ENCODE results near the gene CSKMT.
A peak's percentile ranks its signal among the peaks of the same experiment; 100 is the strongest.
"Not testable (repeated sequence)": the region's sequence is repeated elsewhere in the genome, so short reads cannot be mapped to it uniquely, and the experiment has no call there.

CSKMT gene

DNA sequence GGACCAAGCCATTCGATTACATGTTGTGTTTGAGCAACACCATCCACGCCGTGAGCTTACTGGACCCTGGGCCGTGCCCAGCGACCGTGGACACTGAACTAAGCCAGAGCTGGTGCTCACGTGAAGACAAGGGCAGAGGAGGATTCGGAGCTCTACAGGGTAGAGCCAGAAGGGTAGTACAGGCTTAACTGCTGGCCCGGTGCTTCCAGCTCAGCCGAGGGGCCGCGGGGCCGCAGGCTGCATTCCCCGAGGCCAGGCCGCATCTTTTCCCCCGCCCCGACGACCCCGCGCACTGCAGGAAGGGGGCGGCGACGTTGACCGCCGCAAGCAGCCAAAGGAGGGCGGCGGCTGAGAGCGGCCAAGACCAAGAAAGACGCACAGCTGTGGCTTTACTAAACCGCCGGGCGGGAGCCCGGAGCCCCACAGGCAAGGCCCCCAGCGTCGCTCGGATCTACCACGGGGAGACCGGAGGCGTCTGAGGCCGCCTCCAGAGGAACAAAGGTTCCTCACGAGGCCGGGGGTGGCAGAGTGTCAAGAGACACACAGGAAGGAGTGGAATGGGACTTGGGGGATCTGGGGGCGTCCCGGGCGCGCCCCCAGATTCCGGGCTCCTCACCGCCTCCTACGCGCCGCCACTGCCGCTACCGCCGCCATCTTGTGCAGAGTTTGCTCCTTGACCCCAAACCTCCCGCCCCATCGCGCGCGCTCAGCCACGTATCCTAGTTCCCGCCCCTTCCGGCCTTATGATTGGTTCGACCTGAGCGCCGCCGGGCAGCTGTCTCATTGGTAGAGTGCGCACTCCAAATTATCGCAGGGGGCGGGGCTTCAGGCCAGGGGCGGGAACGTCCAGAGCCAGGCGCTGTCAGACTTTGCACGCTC is 18.9 kb upstream of the CSKMT start, which contains the start of gene GANAB:
Gene GANAB, minus strand, starts transcription at position 668 of the 879 bp plus-strand sequence. Its CDS starts 14 bp downstream, at position 654.
- H3K4me3 ChIP-seq (ENCODE audit: low read depth, low read length): peak within 1 kb of the TSS; percentile 95
- H3K9ac ChIP-seq (ENCODE audit: low read depth, low read length): peak within 1 kb of the TSS; percentile 98
- no peaks in the 10 kb centered on the region for H3K4me1 ChIP-seq (ENCODE audit: control insufficient read depth, insufficient read depth, low read length)
- peaks cover 32% of the 10 kb centered on the region for H3K36me3 ChIP-seq (ENCODE audit: control insufficient read depth, insufficient read depth, low read length)
- H3K9me3 ChIP-seq (ENCODE audit: control insufficient read depth, insufficient read depth, low read length): no peaks in the 10 kb centered on the region
- no peaks in the 10 kb centered on the region for H3K27me3 ChIP-seq (ENCODE audit: control insufficient read depth, insufficient read depth, low read length)

DNA sequence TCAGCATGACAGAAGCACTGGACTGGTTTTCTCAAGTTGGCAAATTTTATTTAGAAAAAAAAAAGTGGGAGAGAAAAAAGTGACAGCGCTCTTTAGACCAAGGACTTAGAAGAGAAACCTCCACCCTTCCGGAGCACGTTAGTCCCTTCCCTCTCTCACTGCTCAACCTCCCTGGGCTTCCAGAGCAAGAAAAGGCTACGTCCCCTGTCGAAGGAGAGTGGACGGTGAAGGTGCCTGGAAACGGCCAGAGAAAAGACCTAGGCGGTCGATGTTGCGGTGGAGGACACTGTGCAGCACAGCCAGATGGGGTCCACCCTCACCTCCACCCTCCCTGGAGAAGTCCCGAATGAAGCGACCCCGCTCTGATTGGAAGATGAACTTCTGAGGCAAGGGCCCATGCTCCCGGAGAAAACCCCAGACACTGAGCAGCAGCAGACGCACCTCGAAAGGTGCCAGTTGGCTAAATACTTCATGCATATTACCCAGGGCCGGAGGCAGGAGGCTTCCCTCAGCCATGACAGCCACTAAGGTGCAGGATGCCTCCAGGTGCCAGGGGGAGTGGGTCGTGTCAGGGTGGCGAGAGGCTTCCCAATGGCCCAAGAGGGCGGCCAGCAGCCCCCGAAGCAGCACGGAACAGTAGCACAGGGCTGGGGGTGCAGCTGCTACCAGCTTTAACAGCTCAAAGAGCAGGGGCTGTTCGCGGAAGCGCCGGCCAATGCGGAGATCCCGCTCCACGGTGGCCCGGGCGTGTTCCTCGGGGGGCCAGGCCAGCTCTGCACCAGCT is 18.1 kb upstream of the CSKMT start:
- no peaks in the 10 kb centered on the region for H3K27me3 ChIP-seq (ENCODE audit: control insufficient read depth, insufficient read depth, low read length)
- peak overlapping the region; percentile 22 for H3K4me3 ChIP-seq (ENCODE audit: low read depth, low read length)
- H3K9me3 ChIP-seq (ENCODE audit: control insufficient read depth, insufficient read depth, low read length): no peaks in the 10 kb centered on the region
- H3K36me3 ChIP-seq (ENCODE audit: control insufficient read depth, insufficient read depth, low read length): peaks cover 32% of the 10 kb centered on the region
- no peak overlapping the region for H3K9ac ChIP-seq (ENCODE audit: low read depth, low read length)
- no peaks in the 10 kb centered on the region for H3K4me1 ChIP-seq (ENCODE audit: control insufficient read depth, insufficient read depth, low read length)

DNA sequence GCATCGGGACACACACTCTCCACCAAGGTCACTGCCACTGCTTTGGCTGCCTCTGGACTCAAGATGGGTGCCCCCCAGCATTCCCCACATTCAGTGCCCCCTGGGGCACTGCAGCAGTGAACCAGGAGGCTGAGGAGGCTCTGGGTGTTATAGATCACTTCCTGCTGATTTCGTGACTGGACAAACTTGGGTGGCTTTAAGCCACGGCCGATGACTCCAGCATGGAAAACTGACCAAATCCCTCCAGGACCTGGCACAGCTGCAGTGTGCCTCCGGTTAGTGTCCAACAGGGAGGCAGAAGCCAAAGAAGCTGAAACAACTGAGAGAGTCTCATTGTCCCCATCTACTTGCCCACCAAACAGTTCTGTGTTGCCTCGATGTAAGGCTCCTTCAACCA is 17.5 kb upstream of the CSKMT start:
- no peak overlapping the region for H3K4me3 ChIP-seq (ENCODE audit: low read depth, low read length)
- no peaks in the 10 kb centered on the region for H3K27me3 ChIP-seq (ENCODE audit: control insufficient read depth, insufficient read depth, low read length)
- no peaks in the 10 kb centered on the region for H3K9me3 ChIP-seq (ENCODE audit: control insufficient read depth, insufficient read depth, low read length)
- H3K9ac ChIP-seq (ENCODE audit: low read depth, low read length): no peak overlapping the region
- peaks cover 32% of the 10 kb centered on the region for H3K36me3 ChIP-seq (ENCODE audit: control insufficient read depth, insufficient read depth, low read length)
- no peaks in the 10 kb centered on the region for H3K4me1 ChIP-seq (ENCODE audit: control insufficient read depth, insufficient read depth, low read length)

DNA sequence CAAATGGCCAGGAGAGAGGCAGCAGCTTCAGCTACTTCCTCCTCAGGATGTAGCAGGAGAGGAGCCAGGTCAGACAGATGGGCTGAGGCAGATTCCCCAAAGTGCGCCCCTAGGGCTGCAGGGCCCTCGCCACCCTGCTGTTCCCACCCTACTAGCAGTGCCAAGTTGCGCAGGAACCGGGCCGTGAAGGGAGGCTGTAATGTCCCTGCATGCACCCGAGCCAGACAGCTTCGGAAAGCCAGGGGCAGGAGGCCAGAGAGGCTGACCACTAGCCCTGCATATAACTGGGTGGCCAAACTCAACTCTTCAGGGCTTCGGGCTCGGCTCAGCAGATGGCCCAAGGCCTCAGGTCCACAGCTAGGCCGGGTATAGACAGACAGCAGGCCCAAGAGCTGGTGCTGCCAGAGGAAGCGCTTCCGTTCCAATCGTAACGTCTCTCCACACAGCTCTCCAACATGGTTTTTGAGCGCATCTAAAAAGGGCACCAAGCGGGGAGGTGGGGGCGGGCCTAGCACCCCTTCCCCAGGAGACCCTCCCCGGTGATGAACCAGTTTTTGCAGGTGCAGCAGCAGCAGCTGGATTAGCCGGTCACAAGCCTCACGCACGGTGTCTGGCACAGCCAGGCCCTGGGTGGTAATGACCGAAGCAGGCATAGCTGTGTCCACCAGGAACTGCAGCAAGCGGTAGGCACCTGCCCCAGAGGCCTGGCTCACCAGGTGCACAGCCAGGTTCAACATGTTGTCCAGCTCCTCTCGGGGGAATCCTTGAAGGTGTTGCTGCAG is 16.7 kb upstream of the CSKMT start:
- Histone ChIP-seq H3K4me3 (ENCODE audit: low read depth, low read length) (no peak overlapping the region), H3K9ac (ENCODE audit: low read depth, low read length) (no peak overlapping the region), H3K4me1 (ENCODE audit: control insufficient read depth, insufficient read depth, low read length) (no peaks in the 10 kb centered on the region), H3K27me3 (ENCODE audit: control insufficient read depth, insufficient read depth, low read length) (no peaks in the 10 kb centered on the region), H3K36me3 (ENCODE audit: control insufficient read depth, insufficient read depth, low read length) (peaks cover 29% of the 10 kb centered on the region), H3K9me3 (ENCODE audit: control insufficient read depth, insufficient read depth, low read length) (no peaks in the 10 kb centered on the region)

DNA sequence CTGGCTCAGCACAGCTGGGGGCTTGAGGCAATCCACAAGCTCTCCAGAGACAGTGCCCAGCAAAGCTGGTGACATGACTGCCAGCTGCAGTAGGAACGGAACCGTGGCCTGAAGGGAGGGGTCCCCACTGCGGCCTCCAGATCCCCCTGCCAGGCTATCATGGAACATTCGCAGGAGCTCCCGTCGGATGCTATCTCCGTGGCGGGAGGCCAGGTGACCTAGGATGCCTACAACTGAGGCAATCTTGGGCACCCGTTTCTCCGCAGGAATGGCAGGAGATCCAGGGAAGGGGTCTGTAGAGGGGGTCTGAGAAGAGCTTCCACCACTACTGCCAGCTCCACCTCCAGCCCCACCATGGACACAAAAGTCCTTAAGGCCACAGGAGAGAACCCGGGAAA is 16.1 kb upstream of the CSKMT start:
- Histone ChIP-seq H3K4me3 (ENCODE audit: low read depth, low read length) (no peak overlapping the region), H3K9ac (ENCODE audit: low read depth, low read length) (no peak overlapping the region), H3K9me3 (ENCODE audit: control insufficient read depth, insufficient read depth, low read length) (no peaks in the 10 kb centered on the region), H3K4me1 (ENCODE audit: control insufficient read depth, insufficient read depth, low read length) (no peaks in the 10 kb centered on the region), H3K27me3 (ENCODE audit: control insufficient read depth, insufficient read depth, low read length) (no peaks in the 10 kb centered on the region), H3K36me3 (ENCODE audit: control insufficient read depth, insufficient read depth, low read length) (peaks cover 29% of the 10 kb centered on the region)

DNA sequence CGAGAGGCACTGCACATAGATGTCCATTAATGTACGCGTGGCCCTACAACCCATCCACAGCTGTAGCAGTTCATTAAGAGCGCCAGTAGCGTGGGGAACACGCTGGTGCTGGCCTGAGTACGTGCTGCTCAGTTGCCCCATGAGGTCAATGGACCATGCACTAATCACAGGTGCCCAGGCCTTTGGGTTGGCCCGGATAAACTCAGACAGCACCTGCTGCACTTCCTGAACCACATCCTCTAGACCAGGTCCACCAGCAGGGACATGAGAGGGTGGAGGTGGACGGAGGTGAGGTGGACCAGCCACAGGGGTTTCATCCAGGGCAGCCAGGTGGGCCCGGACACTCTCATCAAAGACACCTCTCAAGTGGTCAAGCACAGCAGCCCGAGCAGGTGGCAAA is 15.6 kb upstream of the CSKMT start:
- Histone ChIP-seq H3K9me3 (ENCODE audit: control insufficient read depth, insufficient read depth, low read length) (no peaks in the 10 kb centered on the region), H3K36me3 (ENCODE audit: control insufficient read depth, insufficient read depth, low read length) (peaks cover 26% of the 10 kb centered on the region), H3K4me1 (ENCODE audit: control insufficient read depth, insufficient read depth, low read length) (no peaks in the 10 kb centered on the region), H3K9ac (ENCODE audit: low read depth, low read length) (no peak overlapping the region), H3K27me3 (ENCODE audit: control insufficient read depth, insufficient read depth, low read length) (no peaks in the 10 kb centered on the region), H3K4me3 (ENCODE audit: low read depth, low read length) (no peak overlapping the region)

DNA sequence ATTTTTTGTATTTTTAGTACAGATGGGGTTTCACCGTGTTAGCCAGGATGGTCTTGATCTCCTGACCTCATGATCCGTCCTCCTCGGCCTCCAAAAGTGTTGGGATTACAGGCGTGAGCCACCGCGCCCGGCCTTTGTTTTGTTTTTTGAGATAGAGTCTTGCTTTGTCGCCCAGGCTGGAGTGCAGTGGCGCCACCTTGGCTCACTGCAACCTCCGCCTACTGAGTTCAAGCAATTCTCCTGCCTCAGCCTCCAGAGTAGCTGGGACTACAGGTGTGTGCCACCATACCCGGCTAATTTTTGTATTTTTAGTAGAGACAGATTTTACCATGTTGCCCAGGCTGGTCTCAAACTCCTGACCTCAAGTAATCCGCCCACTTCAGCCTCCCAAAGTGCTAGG is 14.8 kb upstream of the CSKMT start:
- H3K27me3 ChIP-seq (ENCODE audit: control insufficient read depth, insufficient read depth, low read length); H3K9me3 ChIP-seq (ENCODE audit: control insufficient read depth, insufficient read depth, low read length); H3K4me1 ChIP-seq (ENCODE audit: control insufficient read depth, insufficient read depth, low read length); H3K4me3 ChIP-seq (ENCODE audit: low read depth, low read length); H3K9ac ChIP-seq (ENCODE audit: low read depth, low read length): not testable (repeated sequence)
- H3K36me3 ChIP-seq (ENCODE audit: control insufficient read depth, insufficient read depth, low read length): peaks cover 22% of the 10 kb centered on the region

DNA sequence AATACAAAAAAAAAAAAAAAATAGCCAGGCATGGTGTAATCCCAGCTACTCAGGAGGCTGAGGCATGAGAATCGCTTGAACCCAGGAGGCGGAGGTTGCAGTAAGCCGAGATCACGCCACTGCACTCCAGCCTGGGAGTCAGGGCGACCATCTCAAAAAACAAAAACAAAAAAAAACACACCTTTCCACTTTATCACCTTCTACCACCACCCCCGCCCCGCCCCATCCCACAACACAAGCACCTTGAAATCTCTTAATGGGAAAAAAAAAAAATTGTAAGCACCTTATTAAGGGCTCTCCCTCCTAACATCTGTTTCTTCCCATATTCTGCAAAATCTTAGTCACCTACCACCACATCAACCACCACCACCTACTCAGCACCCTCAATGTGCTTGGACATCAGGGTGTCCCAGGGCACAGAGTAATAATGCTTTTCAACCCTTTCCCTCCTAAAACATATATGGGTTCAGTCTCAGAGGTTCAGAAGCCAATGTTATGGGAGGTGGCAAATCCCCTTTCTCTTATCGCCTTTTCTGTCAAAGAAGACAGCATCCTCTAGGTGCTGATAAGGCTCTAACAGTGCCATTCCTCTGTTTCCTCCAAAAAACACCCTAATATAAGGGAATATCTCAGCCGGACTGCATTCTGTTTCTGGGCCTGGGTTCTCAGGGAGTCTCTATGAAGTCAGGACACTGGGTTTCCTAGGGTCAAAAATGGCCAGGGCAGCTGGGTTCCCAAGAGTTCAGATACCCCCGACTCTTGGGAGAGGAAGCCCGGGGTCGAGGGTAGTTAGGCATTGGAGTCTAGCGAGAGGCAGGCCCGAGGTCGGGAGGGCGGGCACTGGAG is 12.7 kb upstream of the CSKMT start:
- Histone ChIP-seq H3K4me1 (ENCODE audit: control insufficient read depth, insufficient read depth, low read length) (no peaks in the 10 kb centered on the region), H3K4me3 (ENCODE audit: low read depth, low read length) (peak overlapping the region; percentile 86), H3K36me3 (ENCODE audit: control insufficient read depth, insufficient read depth, low read length) (peaks cover 22% of the 10 kb centered on the region), H3K9ac (ENCODE audit: low read depth, low read length) (peak overlapping the region; percentile 94), H3K27me3 (ENCODE audit: control insufficient read depth, insufficient read depth, low read length) (no peaks in the 10 kb centered on the region), H3K9me3 (ENCODE audit: control insufficient read depth, insufficient read depth, low read length) (no peaks in the 10 kb centered on the region)

DNA sequence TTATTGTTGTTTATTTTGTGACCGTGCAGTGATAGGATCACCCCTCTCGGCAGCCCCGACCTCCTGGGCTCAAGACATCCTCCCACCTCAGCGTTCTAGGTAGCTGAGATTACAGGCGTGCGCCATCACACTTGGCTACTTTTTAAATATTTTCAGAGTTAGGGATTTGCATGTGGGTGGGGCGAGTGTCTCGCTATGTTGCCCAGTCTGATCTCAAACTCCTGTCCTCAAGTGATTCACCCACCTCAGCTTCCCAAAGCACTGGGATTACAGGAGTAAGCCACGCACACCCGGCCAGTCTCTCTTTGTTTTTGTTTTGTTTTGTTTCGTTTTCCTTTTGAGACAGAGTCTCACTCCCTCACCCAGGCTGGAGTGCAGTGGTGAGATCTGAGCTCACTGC is 10.8 kb upstream of the CSKMT start:
- Histone ChIP-seq H3K9ac (ENCODE audit: low read depth, low read length) (no peak overlapping the region), H3K27me3 (ENCODE audit: control insufficient read depth, insufficient read depth, low read length) (no peaks in the 10 kb centered on the region), H3K9me3 (ENCODE audit: control insufficient read depth, insufficient read depth, low read length) (no peaks in the 10 kb centered on the region), H3K36me3 (ENCODE audit: control insufficient read depth, insufficient read depth, low read length) (peaks cover 8% of the 10 kb centered on the region), H3K4me3 (ENCODE audit: low read depth, low read length) (no peak overlapping the region), H3K4me1 (ENCODE audit: control insufficient read depth, insufficient read depth, low read length) (no peaks in the 10 kb centered on the region)

DNA sequence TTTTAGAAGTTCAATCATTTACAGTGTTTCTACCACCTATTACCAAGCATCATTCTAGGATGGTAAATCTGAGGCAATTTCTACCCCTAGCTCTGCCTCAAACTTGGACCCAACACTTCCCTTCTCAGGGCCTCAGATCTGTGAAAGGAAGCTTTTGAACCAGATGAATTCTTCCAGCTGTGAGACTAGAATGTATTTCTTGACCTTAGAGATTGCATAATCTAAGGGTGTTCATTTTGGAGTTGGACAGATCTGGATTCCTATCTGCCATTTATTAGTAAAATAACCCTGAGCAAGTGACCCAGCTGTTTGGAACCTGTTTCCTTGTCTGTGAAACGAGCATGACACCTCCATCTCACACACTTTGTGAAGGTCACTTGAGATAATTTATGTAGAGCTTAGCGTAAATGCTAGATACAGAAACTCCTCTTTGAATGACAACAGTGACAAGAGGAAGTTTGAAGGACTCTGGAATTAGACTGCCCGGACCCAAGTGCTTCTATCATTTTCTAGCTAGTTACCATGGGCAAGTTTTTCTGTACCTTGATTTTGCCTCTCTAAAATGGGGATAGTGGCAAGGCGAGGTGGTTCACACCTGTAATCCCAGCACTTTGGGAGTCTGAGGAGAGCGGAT is 8.2 kb upstream of the CSKMT start:
- Histone ChIP-seq H3K9me3 (ENCODE audit: control insufficient read depth, insufficient read depth, low read length) (no peaks in the 10 kb centered on the region), H3K36me3 (ENCODE audit: control insufficient read depth, insufficient read depth, low read length) (no peaks in the 10 kb centered on the region), H3K9ac (ENCODE audit: low read depth, low read length) (no peak overlapping the region), H3K4me1 (ENCODE audit: control insufficient read depth, insufficient read depth, low read length) (no peaks in the 10 kb centered on the region), H3K27me3 (ENCODE audit: control insufficient read depth, insufficient read depth, low read length) (no peaks in the 10 kb centered on the region), H3K4me3 (ENCODE audit: low read depth, low read length) (no peak overlapping the region)

Data from iPS-15b (cell line).